HG02840 (cell line): Measurements from ENCODE around the gene PACC1.
"Not testable (repeated sequence)": the region's sequence is repeated elsewhere in the genome, so short reads cannot be mapped to it uniquely, and the experiment has no call there.

ENCODE experiments used
- ATAC-seq: cut with Tn5 transposase; IDR thresholded peaks from one replicate; pipeline ENCODE4 v1.9.1; 2021; ENCODE audit warnings: mild to moderate bottlenecking, moderate library complexity, moderate number of reproducible peaks; ENCODE audit not compliant: unreplicated experiment, low FRiP score

Gene PACC1

GRCh38 chr1:212351588-212352362 is 62.9 kb downstream of the PACC1 start:
- no peak for ATAC-seq

GRCh38 chr1:212346601-212347000 is 68.1 kb downstream of the PACC1 start:
- no peak for ATAC-seq

GRCh38 chr1:212344905-212345304 is 69.8 kb downstream of the PACC1 start:
- ATAC-seq, result no peak

- no peak for ATAC-seq
Observed at GRCh38 chr1:212341090-212341489, 73.6 kb downstream of the PACC1 start.

GRCh38 chr1:212329105-212329504 is 85.6 kb downstream of the PACC1 start:
- ATAC-seq, result no peak

GRCh38 chr1:212328248-212328647 is 86.4 kb downstream of the PACC1 start:
- ATAC-seq, result no peak

- ATAC-seq, result no peak
Observed at GRCh38 chr1:212326541-212326940, 88.1 kb downstream of the PACC1 start.

GRCh38 chr1:212323066-212323465 is 91.6 kb downstream of the PACC1 start:
- no peak for ATAC-seq

GRCh38 chr1:212321031-212321430 is 93.7 kb downstream of the PACC1 start:
- not testable (repeated sequence) for ATAC-seq

GRCh38 chr1:212317916-212318315 is 96.8 kb downstream of the PACC1 start:
- ATAC-seq, result no peak

- no peak for ATAC-seq
Observed at GRCh38 chr1:212315907-212316306, 98.8 kb downstream of the PACC1 start.

GRCh38 chr1:212315184-212315583 is 99.5 kb downstream of the PACC1 start:
- ATAC-seq, result no peak
